Mesenchymal stem cell (in vitro differentiated cells and primary cell): Measurements from ENCODE around the gene FCHO1.

Experiments
- DNase-seq: peaks from one replicate; pipeline ENCODE4 v3.0.0-alpha.2; 2013
- H2AFZ ChIP-seq: one replicate; pipeline ENCODE4 v1.6.1; 2013; ENCODE audit warnings: low read depth, mild to moderate bottlenecking, control low read depth, inconsistent platforms, low read length, moderate library complexity
- H2AK5ac ChIP-seq: 2 replicates; pipeline ENCODE4 v1.6.1; 2013; ENCODE audit warnings: low read length, moderate library complexity, mild to moderate bottlenecking, inconsistent platforms; ENCODE audit not compliant: severe bottlenecking
- H2BK120ac ChIP-seq: one replicate; pipeline ENCODE4 v1.6.1; 2013; ENCODE audit warnings: low read depth, mild to moderate bottlenecking, inconsistent platforms, low read length, moderate library complexity
- H2BK12ac ChIP-seq, 2 experiments: one replicate each; pipeline ENCODE4 v1.6.1; 2013; ENCODE audit warnings: inconsistent platforms in 2 of 2, low read length in 2 of 2, mild to moderate bottlenecking in 2 of 2, moderate library complexity in 2 of 2, control low read depth in 1 of 2
- H2BK15ac ChIP-seq: one replicate; pipeline ENCODE4 v1.6.1; 2013; ENCODE audit warnings: mild to moderate bottlenecking, low read depth, inconsistent platforms; ENCODE audit not compliant: poor library complexity, severe bottlenecking
- H2BK5ac ChIP-seq: 2 replicates; pipeline ENCODE4 v1.6.1; 2013; ENCODE audit warnings: low read depth, mild to moderate bottlenecking, low read length, control low read depth, inconsistent platforms; ENCODE audit not compliant: poor library complexity, severe bottlenecking
- H3K14ac ChIP-seq, 2 experiments: one replicate each; pipeline ENCODE4 v1.6.1; 2013; ENCODE audit warnings: inconsistent platforms in 2 of 2, low read length in 2 of 2, control low read depth in 1 of 2, mild to moderate bottlenecking in 1 of 2, moderate library complexity in 1 of 2
- H3K18ac ChIP-seq, 2 experiments: one replicate each; pipeline ENCODE4 v1.6.1; 2013; ENCODE audit warnings: inconsistent platforms in 2 of 2, low read length in 2 of 2, control low read depth in 1 of 2, low read depth in 1 of 2, mild to moderate bottlenecking in 1 of 2
- H3K23ac ChIP-seq, 2 experiments: one replicate each; pipeline ENCODE4 v1.6.1; 2013; ENCODE audit warnings: inconsistent platforms in 2 of 2, low read length in 2 of 2, mild to moderate bottlenecking in 2 of 2, moderate library complexity in 2 of 2, control low read depth in 1 of 2
- H3K27ac ChIP-seq: 2 replicates; pipeline ENCODE4 v1.5.1; 2013; ENCODE audit warnings: mild to moderate bottlenecking, moderate library complexity, low read length, control low read depth, inconsistent platforms; ENCODE audit not compliant: poor library complexity, severe bottlenecking
- H3K27me3 ChIP-seq, 2 experiments: 2 replicates each; pipeline versions ENCODE4 v1.6.1 to v1.7.0; 2013; ENCODE audit warnings: low read length in 2 of 2, mild to moderate bottlenecking in 2 of 2, moderate library complexity in 2 of 2, control low read depth in 1 of 2, inconsistent platforms in 1 of 2; ENCODE audit not compliant: control insufficient read depth in 1 of 2, insufficient read depth in 1 of 2
- H3K36me3 ChIP-seq, 2 experiments: 2 replicates each; pipeline versions ENCODE4 v1.6.1 to v1.7.0; 2013; ENCODE audit warnings: low read length in 2 of 2, control low read depth in 1 of 2, inconsistent platforms in 1 of 2, low read depth in 1 of 2, mild to moderate bottlenecking in 1 of 2; ENCODE audit not compliant: insufficient read depth in 2 of 2, control insufficient read depth in 1 of 2
- H3K4ac ChIP-seq, 2 experiments: one replicate each; pipeline ENCODE4 v1.6.1; 2013; ENCODE audit warnings: inconsistent platforms in 2 of 2, low read length in 2 of 2, mild to moderate bottlenecking in 2 of 2, moderate library complexity in 2 of 2, control low read depth in 1 of 2, low read depth in 1 of 2
- H3K4me1 ChIP-seq: 2 replicates; pipeline ENCODE4 v1.6.1; 2013; ENCODE audit warnings: low read depth, low read length, control low read depth; ENCODE audit not compliant: control insufficient read depth, insufficient read depth
- H3K4me2 ChIP-seq: 2 replicates; pipeline ENCODE4 v1.6.1; 2013; ENCODE audit warnings: low read length, mild to moderate bottlenecking, inconsistent platforms; ENCODE audit not compliant: poor library complexity, severe bottlenecking
- H3K4me3 ChIP-seq, 2 experiments: 2 replicates each; pipeline versions ENCODE4 v1.5.1 to v1.7.0; 2013; ENCODE audit warnings: low read length in 2 of 2, mild to moderate bottlenecking in 2 of 2, control low read depth in 1 of 2, low read depth in 1 of 2; ENCODE audit not compliant: insufficient read depth in 1 of 2
- H3K79me1 ChIP-seq: replicated peaks from 2 replicates; pipeline ENCODE4 v1.6.1; 2013; ENCODE audit warnings: mild to moderate bottlenecking, control low read depth, low read length, inconsistent platforms; ENCODE audit not compliant: poor library complexity, severe bottlenecking
- H3K9ac ChIP-seq: 2 replicates; pipeline ENCODE4 v1.7.0; 2013; ENCODE audit warnings: mild to moderate bottlenecking, low read length, moderate library complexity
- H3K9me3 ChIP-seq: 2 replicates; pipeline ENCODE4 v1.7.0; 2013; ENCODE audit warnings: mild to moderate bottlenecking, low read length; ENCODE audit not compliant: control insufficient read depth
- H4K8ac ChIP-seq: one replicate; pipeline ENCODE4 v1.6.1; 2013; ENCODE audit warnings: inconsistent platforms, mild to moderate bottlenecking, low read length, moderate library complexity
- H4K91ac ChIP-seq: one replicate; pipeline ENCODE4 v1.6.1; 2013; ENCODE audit warnings: mild to moderate bottlenecking, low read length, inconsistent platforms
- WGBS: methylation state at CpG from one replicate; pipeline ENCODE4 v1.1.7; 2013; ENCODE audit warnings: mixed read lengths; 5-methylcytosine and 5-hydroxymethylcytosine counted together

The FCHO1 gene

DNA sequence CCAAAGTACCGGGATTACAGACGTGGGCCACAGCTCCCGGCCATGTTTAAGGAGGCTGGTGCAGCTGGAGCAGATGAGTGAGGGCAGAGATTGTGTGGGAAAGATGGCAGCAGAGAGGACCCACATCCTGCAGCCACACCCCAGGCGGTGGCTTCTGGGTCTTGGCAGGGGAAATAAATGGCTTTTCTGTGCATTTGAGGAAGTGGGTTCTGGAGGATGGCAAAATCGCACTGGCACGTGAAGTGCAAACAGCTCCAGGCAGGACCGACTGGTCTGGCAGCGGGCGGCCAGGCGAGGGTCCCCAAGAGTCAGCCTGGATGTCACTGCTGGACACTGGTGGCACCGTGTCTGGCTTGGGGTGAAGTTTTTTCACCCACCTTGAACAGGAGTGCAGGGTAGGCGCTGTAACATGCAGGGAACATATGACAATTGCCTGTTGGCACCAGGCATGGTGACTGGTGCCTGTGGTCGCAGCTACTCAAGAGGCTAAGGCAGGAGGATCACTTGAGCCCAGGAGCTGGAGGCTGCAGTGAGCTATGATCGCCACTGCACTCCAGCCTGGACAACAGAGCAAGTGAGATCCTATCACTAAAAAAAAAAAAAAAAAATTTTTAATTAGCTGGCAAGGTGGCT, 52.1 kb downstream of the FCHO1 start:
- Histone ChIP-seq H2BK15ac (no peak overlapping the region), H3K23ac (no peak overlapping the region), H2BK12ac (no peak overlapping the region), H2BK5ac (no peak overlapping the region), H4K8ac (no peak overlapping the region), H2BK120ac (no peak overlapping the region), H3K4ac (no peak overlapping the region), H2AK5ac (no peak overlapping the region), H3K36me3 (no peaks in the 10 kb centered on the region), H4K91ac (no peak overlapping the region), H3K4me3 (no peak overlapping the region), H3K9me3 (no peaks in the 10 kb centered on the region), H2AFZ (no peak overlapping the region), H3K4me2 (no peak overlapping the region), H3K27ac (no peak overlapping the region), H3K14ac (no peak overlapping the region), H3K27me3 (peaks cover 5 to 55% of the 10 kb centered on the region in 2 experiments), H3K79me1 (no peaks in the 10 kb centered on the region), H3K18ac (no peak overlapping the region), H3K9ac (no peak overlapping the region), H3K4me1 (peaks cover 3% of the 10 kb centered on the region)
- WGBS: 79% methylated on average over 13 of the region's 14 CpGs
- DNase-seq: no peak

DNA sequence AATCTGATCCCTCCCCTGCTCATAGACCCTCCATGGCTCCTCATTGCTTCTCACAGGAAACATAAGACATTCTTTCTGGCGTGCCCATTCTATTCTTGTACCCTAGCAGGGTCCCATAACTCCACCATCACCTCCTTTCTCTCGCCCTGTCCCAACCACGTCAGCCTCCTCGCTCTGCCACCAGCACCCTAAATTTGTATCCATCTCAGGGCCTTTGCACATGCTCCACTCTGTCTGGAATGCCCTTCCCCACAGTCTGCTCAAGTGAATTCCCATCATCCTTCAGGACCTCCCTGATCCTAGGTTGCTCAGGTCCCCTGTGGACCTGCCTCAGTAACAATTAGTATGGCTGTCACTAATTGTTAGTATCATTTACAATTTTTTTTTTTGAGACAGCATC, 54.1 kb downstream of the FCHO1 start:
- Histone ChIP-seq H3K9me3 (no peaks in the 10 kb centered on the region), H3K4me2 (no peak overlapping the region), H3K9ac (no peak overlapping the region), H2AFZ (no peak overlapping the region), H3K4ac (no peak overlapping the region), H3K27ac (no peak overlapping the region), H3K23ac (no peak overlapping the region), H4K91ac (no peak overlapping the region), H2BK15ac (no peak overlapping the region), H3K18ac (no peak overlapping the region), H2BK120ac (no peak overlapping the region), H2BK5ac (no peak overlapping the region), H3K79me1 (no peaks in the 10 kb centered on the region), H3K4me3 (no peak overlapping the region), H3K4me1 (no peaks in the 10 kb centered on the region), H2BK12ac (no peak overlapping the region), H3K14ac (no peak overlapping the region), H4K8ac (no peak overlapping the region), H3K36me3 (no peaks in the 10 kb centered on the region), H3K27me3 (peaks cover 0 to 48% of the 10 kb centered on the region in 2 experiments), H2AK5ac (no peak overlapping the region)
- no peak for DNase-seq
- 84% methylated on average over 4 of the region's 4 CpGs for WGBS

DNA sequence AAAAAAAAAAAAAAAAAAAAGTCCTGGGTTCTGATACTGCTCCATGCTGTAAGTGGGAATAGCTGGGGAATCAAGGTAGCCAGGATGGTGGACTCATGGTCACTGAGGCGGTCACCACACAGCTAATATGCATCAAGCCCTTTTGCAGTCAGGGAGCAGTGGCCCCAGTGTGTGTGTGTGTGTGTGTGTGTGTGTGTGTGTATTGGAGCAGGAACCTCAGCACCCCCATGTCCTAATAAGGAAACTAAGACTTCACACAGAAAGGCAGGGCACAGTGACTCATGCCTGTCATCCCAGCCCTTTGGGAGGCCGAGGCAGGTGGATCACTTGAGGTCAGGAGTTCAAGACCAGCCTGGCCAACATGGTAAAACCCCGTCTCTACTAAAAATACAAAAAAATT, 55.7 kb downstream of the FCHO1 start:
- H4K91ac ChIP-seq: no peak overlapping the region
- H2BK5ac ChIP-seq: no peak overlapping the region
- no peak overlapping the region for H3K27ac ChIP-seq
- no peak overlapping the region for H3K4me3 ChIP-seq
- no peaks in the 10 kb centered on the region for H3K79me1 ChIP-seq
- peaks cover 0 to 53% of the 10 kb centered on the region in 2 experiments for H3K27me3 ChIP-seq
- no peak overlapping the region for H4K8ac ChIP-seq
- no peak overlapping the region for H3K14ac ChIP-seq
- H3K36me3 ChIP-seq: no peaks in the 10 kb centered on the region
- H2AFZ ChIP-seq: no peak overlapping the region
- no peak overlapping the region for H2AK5ac ChIP-seq
- H3K4me2 ChIP-seq: no peak overlapping the region
- H3K4ac ChIP-seq: no peak overlapping the region
- H2BK12ac ChIP-seq: no peak overlapping the region
- 50% methylated on average over 2 of the region's 3 CpGs for WGBS
- peaks cover 6% of the 10 kb centered on the region for H3K9me3 ChIP-seq
- no peaks in the 10 kb centered on the region for H3K4me1 ChIP-seq
- H3K9ac ChIP-seq: no peak overlapping the region
- no peak overlapping the region for H2BK15ac ChIP-seq
- H3K23ac ChIP-seq: no peak overlapping the region
- H2BK120ac ChIP-seq: no peak overlapping the region
- H3K18ac ChIP-seq: no peak overlapping the region
- DNase-seq: no peak

DNA sequence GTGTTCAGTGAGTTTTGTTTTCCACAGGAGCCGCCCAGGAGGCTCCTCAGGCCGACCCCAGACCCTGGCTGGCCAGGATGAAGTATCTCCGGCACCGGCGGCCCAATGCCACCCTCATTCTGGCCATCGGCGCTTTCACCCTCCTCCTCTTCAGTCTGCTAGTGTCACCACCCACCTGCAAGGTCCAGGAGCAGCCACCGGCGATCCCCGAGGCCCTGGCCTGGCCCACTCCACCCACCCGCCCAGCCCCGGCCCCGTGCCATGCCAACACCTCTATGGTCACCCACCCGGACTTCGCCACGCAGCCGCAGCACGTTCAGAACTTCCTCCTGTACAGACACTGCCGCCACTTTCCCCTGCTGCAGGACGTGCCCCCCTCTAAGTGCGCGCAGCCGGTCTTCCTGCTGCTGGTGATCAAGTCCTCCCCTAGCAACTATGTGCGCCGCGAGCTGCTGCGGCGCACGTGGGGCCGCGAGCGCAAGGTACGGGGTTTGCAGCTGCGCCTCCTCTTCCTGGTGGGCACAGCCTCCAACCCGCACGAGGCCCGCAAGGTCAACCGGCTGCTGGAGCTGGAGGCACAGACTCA, 56.5 kb downstream of the FCHO1 start:
- 89% methylated on average over 38 of the region's 38 CpGs for WGBS
- no peak overlapping the region for H2BK5ac ChIP-seq
- no peak overlapping the region for H2BK12ac ChIP-seq
- DNase-seq: no peak
- H2AFZ ChIP-seq: no peak overlapping the region
- no peak overlapping the region for H3K23ac ChIP-seq
- H2BK15ac ChIP-seq: no peak overlapping the region
- H3K4ac ChIP-seq: no peak overlapping the region
- H2AK5ac ChIP-seq: no peak overlapping the region
- no peak overlapping the region for H3K14ac ChIP-seq
- no peak overlapping the region for H3K9ac ChIP-seq
- no peak overlapping the region for H2BK120ac ChIP-seq
- no peak overlapping the region for H3K18ac ChIP-seq
- no peaks in the 10 kb centered on the region for H3K4me1 ChIP-seq
- H4K91ac ChIP-seq: no peak overlapping the region
- H3K27me3 ChIP-seq: peaks cover 5 to 53% of the 10 kb centered on the region in 2 experiments
- H3K79me1 ChIP-seq: no peaks in the 10 kb centered on the region
- H3K9me3 ChIP-seq: peaks cover 6% of the 10 kb centered on the region
- no peaks in the 10 kb centered on the region for H3K36me3 ChIP-seq
- H3K4me2 ChIP-seq: no peak overlapping the region
- no peak overlapping the region for H3K4me3 ChIP-seq
- no peak overlapping the region for H3K27ac ChIP-seq
- H4K8ac ChIP-seq: no peak overlapping the region
